Measurements from ENCODE around the gene CEMIP.

CEMIP gene

GRCh38 chr15:80828796-80829195, 49.6 kb downstream of the CEMIP start:
- no peak for TF ChIP-seq CTCF (IDR thresholded peaks at IDR 0.05; ENCODE audit: control extremely low read depth, extremely low read depth, low read depth, missing control alignments)
- ChIA-PET POLR2A (no interaction called here), CTCF (interaction anchor here (0.6 kb wide), 1 partner anchor 1937 kb away, joined by 3 read pairs; no protein-coding TSS in a partner anchor)
- no peak for DNase-seq (ENCODE audit: extremely low spot score)

DNA sequence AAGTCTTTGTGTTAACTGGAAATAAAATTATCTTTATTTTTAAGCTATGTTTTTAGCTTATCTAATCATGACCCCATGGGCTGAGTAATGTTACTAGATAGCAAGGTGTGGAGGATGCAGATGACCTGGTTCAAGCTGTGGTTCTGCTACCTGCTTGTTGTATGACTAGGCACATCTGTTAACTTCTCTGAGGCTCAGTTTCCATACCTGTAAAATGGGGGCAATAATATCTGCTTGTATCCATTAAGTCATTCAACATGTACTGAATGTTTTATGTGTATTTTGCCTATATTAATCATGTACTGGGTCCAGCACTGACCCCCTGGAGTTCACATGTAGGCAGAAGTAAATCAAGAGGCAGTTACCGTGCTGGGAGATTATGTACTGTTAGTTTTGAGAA, 51.5 kb downstream of the CEMIP start:
- no peak for DNase-seq (ENCODE audit: extremely low spot score)
- no peak for TF ChIP-seq CTCF (IDR thresholded peaks at IDR 0.05; ENCODE audit: control extremely low read depth, extremely low read depth, low read depth, missing control alignments)
- ChIA-PET POLR2A (no interaction called here), CTCF (no interaction called here)

DNA sequence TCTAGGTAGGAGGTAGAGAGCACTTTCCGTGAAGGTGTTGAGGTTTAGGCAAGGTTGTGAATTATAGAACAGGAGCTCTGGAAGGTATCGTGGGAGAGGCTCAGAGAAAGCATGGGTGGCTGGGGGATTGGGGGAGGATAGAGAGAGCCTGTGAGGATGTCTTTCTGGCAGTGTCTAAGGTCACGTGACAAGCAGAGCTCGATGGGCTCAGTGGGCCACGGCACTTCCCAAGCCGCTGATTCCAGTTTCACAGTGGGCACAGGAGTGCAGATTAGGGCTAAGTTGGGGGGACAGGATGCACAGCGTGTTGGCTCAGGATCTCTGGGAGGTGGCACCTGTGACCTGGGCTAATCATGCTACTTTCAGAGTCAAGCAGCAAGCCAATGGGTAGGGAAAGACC, 52.0 kb downstream of the CEMIP start:
- POLR2A ChIA-PET = no interaction called here
- CTCF ChIA-PET = interaction anchor here (0.9 kb wide), 1 partner anchor 435 kb away, joined by 3 read pairs; no protein-coding TSS in a partner anchor
- no peak for TF ChIP-seq CTCF (IDR thresholded peaks at IDR 0.05; ENCODE audit: control extremely low read depth, extremely low read depth, low read depth, missing control alignments)
- no peak for DNase-seq (ENCODE audit: extremely low spot score)

GRCh38 chr15:80831606-80832224, 52.5 kb downstream of the CEMIP start:
- no peak for TF ChIP-seq CTCF (IDR thresholded peaks at IDR 0.05; ENCODE audit: control extremely low read depth, extremely low read depth, low read depth, missing control alignments)
- DNase-seq (ENCODE audit: extremely low spot score) = no peak
- ChIA-PET POLR2A (no interaction called here), CTCF (interaction anchor here (0.9 kb wide), 1 partner anchor 434 kb away, joined by 3 read pairs; no protein-coding TSS in a partner anchor)

GRCh38 chr15:80832686-80833085, 53.5 kb downstream of the CEMIP start:
- no peak for TF ChIP-seq CTCF (IDR thresholded peaks at IDR 0.05; ENCODE audit: control extremely low read depth, extremely low read depth, low read depth, missing control alignments)
- ChIA-PET CTCF (no interaction called here), POLR2A (no interaction called here)
- DNase-seq (ENCODE audit: extremely low spot score) = no peak

DNA sequence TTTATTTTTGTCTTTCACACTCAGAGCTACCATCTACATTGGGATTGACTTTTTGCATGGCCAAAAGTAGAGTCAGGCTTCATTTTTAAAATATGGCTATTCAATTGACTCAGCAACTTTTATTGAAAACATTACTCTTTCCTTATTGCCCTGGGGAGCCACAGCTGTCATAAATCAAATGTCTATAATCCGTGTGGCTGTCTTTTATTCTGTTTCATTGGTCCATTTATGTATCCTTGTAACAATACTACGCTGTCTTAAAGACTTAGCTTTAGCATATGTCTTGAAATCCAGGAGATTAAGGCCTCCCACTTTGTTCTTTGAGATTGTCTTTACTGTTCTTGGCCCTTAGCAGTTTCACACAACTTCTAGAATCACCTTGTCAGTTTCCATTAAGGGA, 55.2 kb downstream of the CEMIP start:
- POLR2A ChIA-PET = no interaction called here
- TF ChIP-seq CTCF (IDR thresholded peaks at IDR 0.05; ENCODE audit: control extremely low read depth, extremely low read depth, low read depth, missing control alignments) = no peak
- CTCF ChIA-PET = interaction anchor here (1.1 kb wide), 1 partner anchor 12 kb away, joined by 3 read pairs; no protein-coding TSS in a partner anchor
- DNase-seq (ENCODE audit: extremely low spot score) = no peak

Measured in GM10248 (cell line).